Thoracic aorta (tissue), 2 donors: ENCODE measurements around the gene XPR1. TPM values are rescaled to one million over a fixed set of nuclear protein-coding genes. Genes with fewer than 3 reads are reported as not detected.

Experiments used
- ATAC-seq: fragments of 150-250 bp; one replicate; pipeline ENCODE4 v1.8.0; 2017; ENCODE audit warnings: low read depth; ENCODE audit not compliant: insufficient number of reproducible peaks, low FRiP score
- DNase-seq: peaks from one replicate; pipeline ENCODE4 v3.0.0-alpha.2; 2020; ENCODE audit warnings: low spot score
- H3K27ac ChIP-seq, 2 donors: fragments of 200-600 bp; sonication (generic); 1 replicate in 1 of 2; 2 replicates in 1 of 2; pipeline ENCODE4 v1.5.1; 2016; ENCODE audit warnings: mild to moderate bottlenecking in 2 of 2, moderate library complexity in 2 of 2
- H3K27me3 ChIP-seq: fragments of 200-600 bp; sonication (generic); replicated peaks from 2 replicates; pipeline ENCODE4 v1.6.0; 2016; ENCODE audit warnings: mild to moderate bottlenecking; ENCODE audit not compliant: insufficient read depth
- H3K36me3 ChIP-seq: fragments of 200-600 bp; sonication (generic); one replicate; pipeline ENCODE4 v1.5.1; 2016
- H3K4me1 ChIP-seq, 2 donors: fragments of 200-600 bp; sonication (generic); 1 replicate in 1 of 2; 2 replicates in 1 of 2; pipeline versions ENCODE4 v1.5.1 to v1.6.0; 2016; ENCODE audit warnings: low read depth in 2 of 2, mild to moderate bottlenecking in 1 of 2; ENCODE audit not compliant: control insufficient read depth in 1 of 2
- H3K4me3 ChIP-seq: fragments of 200-600 bp; sonication (generic); 2 replicates; pipeline ENCODE4 v1.5.1; 2016; ENCODE audit warnings: mild to moderate bottlenecking
- H3K9me3 ChIP-seq: fragments of 200-600 bp; sonication (generic); 2 replicates; pipeline ENCODE4 v1.5.1; 2016
- total RNA-seq, 2 donors: library from RNA; depleted of rRNA; stranded (reverse); fragments of >200 nt; gene quantifications; one replicate each; pipeline versions ENCODE4 v1.1.0 to v1.2.3, GENCODE V29; 2016
- TF ChIP-seq, protein P1 (sequence below): fragments of 200-600 bp; sonication (generic); IDR thresholded peaks from one replicate; pipeline ENCODE4 v1.5.1; 2019; ENCODE audit warnings: antibody characterized with exemption

The XPR1 gene
- total RNA-seq, 2 donors from 2014 or later: 29.1 to 42.8 TPM

DNA sequence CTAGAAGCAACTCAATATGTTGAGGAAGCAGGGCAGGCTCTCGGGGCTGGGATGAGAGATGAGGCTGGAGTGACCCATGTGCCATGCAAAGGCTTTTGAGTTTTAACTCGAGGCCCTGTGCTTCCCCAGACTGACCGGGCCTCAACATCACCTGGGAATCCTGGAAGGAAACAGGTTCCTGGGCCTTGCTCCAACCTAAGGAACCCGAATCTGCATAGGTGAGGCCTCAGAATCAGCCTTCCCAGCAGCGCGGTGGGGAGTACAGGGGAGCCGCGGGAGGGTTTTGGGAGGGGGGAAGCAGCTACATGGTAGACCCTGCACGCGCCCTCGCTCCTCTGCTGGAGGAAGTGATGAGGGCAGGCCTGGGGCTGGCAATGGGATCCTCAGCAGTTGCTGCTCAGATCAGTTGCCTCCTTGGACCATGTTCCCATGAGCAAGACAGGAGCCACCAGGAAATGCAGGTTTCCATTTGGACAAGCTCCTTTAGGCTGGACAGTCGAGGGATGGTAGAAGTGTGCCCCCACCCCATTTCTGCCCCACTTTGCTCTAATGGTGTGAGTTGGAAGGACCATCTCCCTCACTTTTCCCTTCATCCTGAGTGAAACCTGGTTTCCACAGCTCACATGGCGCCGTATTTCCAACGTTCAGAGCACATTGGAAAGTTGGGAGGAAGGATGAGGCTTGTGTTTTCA, 276.4 kb downstream of the XPR1 start:
- H3K27ac ChIP-seq: no peak overlapping the region
- H3K36me3 ChIP-seq: no peaks in the 10 kb centered on the region
- H3K27me3 ChIP-seq: no peaks in the 10 kb centered on the region
- ATAC-seq (no peak), DNase-seq (no peak)
- H3K4me1 ChIP-seq: peaks cover 0 to 29% of the 10 kb centered on the region in 2 donors
- TF ChIP-seq, protein P1, sequence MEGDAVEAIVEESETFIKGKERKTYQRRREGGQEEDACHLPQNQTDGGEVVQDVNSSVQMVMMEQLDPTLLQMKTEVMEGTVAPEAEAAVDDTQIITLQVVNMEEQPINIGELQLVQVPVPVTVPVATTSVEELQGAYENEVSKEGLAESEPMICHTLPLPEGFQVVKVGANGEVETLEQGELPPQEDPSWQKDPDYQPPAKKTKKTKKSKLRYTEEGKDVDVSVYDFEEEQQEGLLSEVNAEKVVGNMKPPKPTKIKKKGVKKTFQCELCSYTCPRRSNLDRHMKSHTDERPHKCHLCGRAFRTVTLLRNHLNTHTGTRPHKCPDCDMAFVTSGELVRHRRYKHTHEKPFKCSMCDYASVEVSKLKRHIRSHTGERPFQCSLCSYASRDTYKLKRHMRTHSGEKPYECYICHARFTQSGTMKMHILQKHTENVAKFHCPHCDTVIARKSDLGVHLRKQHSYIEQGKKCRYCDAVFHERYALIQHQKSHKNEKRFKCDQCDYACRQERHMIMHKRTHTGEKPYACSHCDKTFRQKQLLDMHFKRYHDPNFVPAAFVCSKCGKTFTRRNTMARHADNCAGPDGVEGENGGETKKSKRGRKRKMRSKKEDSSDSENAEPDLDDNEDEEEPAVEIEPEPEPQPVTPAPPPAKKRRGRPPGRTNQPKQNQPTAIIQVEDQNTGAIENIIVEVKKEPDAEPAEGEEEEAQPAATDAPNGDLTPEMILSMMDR: no peak
- H3K9me3 ChIP-seq: no peaks in the 10 kb centered on the region
- no peak overlapping the region for H3K4me3 ChIP-seq

DNA sequence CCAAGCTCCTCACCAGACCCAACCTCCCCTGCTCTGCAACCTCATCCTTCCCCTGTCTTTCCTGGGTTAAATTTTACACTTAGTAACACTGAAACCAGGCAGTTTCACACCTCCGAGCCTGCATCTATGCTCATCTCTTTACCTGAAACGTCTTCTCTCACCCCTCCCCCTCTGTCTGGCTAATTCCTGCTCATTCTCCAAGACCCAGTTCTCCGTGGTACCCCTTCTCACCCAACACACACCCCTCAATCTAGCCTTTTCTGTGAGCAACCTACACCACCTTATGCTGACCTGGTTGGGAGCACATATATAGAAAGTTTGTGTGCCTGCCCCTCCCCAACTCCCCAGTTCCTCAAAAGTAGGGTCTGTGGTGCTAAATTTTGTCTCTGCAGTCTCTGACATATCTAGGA, 277.2 kb downstream of the XPR1 start:
- ATAC-seq: no peak
- no peak overlapping the region for H3K4me3 ChIP-seq
- no peaks in the 10 kb centered on the region for H3K9me3 ChIP-seq
- TF ChIP-seq, protein P1: no peak
- H3K4me1 ChIP-seq: peaks cover 0 to 36% of the 10 kb centered on the region in 2 donors
- DNase-seq: no peak
- H3K27me3 ChIP-seq: no peaks in the 10 kb centered on the region
- H3K27ac ChIP-seq: no peak overlapping the region
- H3K36me3 ChIP-seq: no peaks in the 10 kb centered on the region

DNA sequence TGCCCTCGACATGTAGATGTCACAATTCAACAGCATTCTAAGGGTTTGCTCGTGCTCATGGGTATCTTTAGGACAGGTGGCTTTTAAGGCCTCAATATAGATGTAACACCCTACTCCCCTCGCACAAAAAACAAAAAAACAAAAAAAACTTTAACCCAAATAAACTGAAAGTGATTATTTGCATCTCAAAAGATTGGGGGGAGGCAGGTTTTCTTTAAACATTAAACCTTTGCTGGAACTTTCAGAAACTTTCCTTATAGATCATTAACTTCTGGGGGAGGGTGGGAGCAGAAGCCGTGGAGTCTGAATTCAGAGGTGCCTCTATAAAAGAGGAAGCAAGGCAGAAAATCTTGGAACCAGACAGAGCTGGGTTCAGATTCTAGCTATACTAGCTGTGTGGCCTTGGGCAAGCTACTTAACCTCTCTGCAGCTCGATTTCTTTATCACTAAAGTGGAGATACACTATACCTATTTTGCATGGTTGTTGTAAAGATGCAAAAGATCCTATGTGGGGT, 277.7 kb downstream of the XPR1 start:
- H3K9me3 ChIP-seq: no peaks in the 10 kb centered on the region
- peaks cover 0 to 40% of the 10 kb centered on the region in 2 donors for H3K4me1 ChIP-seq
- H3K4me3 ChIP-seq: no peak overlapping the region
- no peak for DNase-seq
- TF ChIP-seq, protein P1: no peak
- H3K27me3 ChIP-seq: no peaks in the 10 kb centered on the region
- H3K27ac ChIP-seq: no peak overlapping the region
- ATAC-seq: no peak
- H3K36me3 ChIP-seq: no peaks in the 10 kb centered on the region

DNA sequence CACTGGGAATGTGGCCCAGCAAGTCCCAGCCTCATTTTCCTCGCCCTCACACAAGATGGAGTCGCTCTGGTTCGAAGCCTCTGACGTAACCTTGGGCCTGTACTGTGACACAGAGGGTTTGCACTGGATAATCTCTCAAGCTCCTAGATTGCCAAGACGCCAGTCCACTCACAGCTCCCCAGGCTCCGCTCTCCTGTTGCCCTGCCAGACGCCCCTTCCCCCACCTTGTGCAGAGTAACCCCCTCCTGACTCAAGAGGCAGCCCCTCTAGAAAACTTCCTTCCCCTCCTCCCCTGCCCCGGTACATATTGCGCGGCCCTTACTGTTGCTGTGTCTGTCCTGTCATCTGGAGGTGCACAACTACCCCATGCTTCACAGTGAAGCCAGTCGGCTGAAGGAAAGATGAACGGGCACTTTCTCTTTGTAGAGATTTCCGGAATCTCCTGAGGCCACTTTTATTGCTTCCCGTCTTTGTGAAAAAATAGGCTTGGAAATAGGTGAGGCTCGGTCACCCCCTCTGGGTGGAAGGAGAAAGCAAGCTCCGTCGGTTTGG, 279.9 kb downstream of the XPR1 start:
- TF ChIP-seq, protein P1: no peak
- peaks cover 0 to 40% of the 10 kb centered on the region in 2 donors for H3K4me1 ChIP-seq
- peak overlapping the region; percentile 86 for H3K4me3 ChIP-seq
- peak; percentile 10 for ATAC-seq
- peak overlapping the region; percentile 84 to 91 for H3K27ac ChIP-seq
- H3K36me3 ChIP-seq: peaks cover 9% of the 10 kb centered on the region
- H3K27me3 ChIP-seq: no peaks in the 10 kb centered on the region
- no peaks in the 10 kb centered on the region for H3K9me3 ChIP-seq
- DNase-seq: no peak

DNA sequence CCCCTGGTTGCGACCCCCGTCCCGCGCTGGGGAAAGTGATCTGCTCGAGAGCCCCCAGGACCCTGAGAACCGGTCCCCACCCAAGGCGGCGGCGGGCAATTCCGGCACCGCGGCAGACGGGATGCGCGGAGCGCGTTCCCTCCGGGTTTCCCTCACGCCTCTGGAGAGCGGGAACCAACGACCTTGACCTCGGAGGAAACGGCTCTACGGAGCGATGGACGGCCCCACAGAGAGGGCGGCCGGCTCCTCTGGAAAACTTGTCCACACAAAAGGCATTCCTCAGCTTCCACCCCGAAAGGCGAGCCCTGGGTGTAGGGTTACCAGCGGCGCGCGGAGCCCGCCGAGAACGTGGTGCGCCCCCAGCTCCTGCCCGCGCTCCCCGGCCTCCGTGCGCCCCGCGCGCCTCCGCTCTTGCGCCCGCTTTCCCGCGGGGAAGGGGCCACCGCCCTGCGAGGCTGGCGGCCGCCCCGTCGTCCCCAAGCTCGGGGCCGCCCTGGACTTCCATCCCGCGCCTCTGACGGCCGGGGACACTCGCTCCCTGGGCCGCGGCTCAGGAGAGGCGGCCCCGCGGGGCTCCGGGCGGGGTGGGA, 280.5 kb downstream of the XPR1 start:
- DNase-seq: no peak

More for the DNA sequence above, 280.5 kb downstream of the XPR1 start:
- TF ChIP-seq, protein P1: no peak
- Histone ChIP-seq H3K4me1 (peaks cover 0 to 40% of the 10 kb centered on the region in 2 donors), H3K9me3 (no peaks in the 10 kb centered on the region), H3K36me3 (peaks cover 14% of the 10 kb centered on the region), H3K27me3 (no peaks in the 10 kb centered on the region), H3K27ac (peak overlapping the region; percentile 84 to 91), H3K4me3 (peak overlapping the region; percentile 86)
- ATAC-seq: peak; percentile 6
